Astrocyte (in vitro differentiated cells and primary cell): ENCODE results near the gene TOR1A.

Source experiments
- EZH2 ChIP-seq: IDR thresholded peaks from 2 replicates; pipeline ENCODE4 v1.6.1; 2012; ENCODE audit warnings: mild to moderate bottlenecking, low read length, inconsistent platforms; ENCODE audit not compliant: insufficient read depth
- TF ChIP-seq, protein P1 (sequence below): IDR thresholded peaks from 2 replicates; pipeline ENCODE4 v1.5.1; 2011; ENCODE audit warnings: low read depth, mild to moderate bottlenecking, inconsistent platforms, low read length, moderate library complexity; ENCODE audit not compliant: insufficient read depth

- TF ChIP-seq, protein P1, sequence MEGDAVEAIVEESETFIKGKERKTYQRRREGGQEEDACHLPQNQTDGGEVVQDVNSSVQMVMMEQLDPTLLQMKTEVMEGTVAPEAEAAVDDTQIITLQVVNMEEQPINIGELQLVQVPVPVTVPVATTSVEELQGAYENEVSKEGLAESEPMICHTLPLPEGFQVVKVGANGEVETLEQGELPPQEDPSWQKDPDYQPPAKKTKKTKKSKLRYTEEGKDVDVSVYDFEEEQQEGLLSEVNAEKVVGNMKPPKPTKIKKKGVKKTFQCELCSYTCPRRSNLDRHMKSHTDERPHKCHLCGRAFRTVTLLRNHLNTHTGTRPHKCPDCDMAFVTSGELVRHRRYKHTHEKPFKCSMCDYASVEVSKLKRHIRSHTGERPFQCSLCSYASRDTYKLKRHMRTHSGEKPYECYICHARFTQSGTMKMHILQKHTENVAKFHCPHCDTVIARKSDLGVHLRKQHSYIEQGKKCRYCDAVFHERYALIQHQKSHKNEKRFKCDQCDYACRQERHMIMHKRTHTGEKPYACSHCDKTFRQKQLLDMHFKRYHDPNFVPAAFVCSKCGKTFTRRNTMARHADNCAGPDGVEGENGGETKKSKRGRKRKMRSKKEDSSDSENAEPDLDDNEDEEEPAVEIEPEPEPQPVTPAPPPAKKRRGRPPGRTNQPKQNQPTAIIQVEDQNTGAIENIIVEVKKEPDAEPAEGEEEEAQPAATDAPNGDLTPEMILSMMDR: no peak
- TF ChIP-seq EZH2: no peak
Measured at GRCh38 chr9:129836311-129837007, 12.5 kb upstream of the TOR1A start.
